Small intestine (tissue), 7 donors: ENCODE data around the gene SCPEP1. TPM values are rescaled to one million over a fixed set of nuclear protein-coding genes. Genes with fewer than 3 reads are reported as not detected.
"Not testable (repeated sequence)": the region's sequence is repeated elsewhere in the genome, so short reads cannot be mapped to it uniquely, and the experiment has no call there.

Source experiments
- DNase-seq, 2 donors: peaks; one replicate each; pipeline versions ENCODE4 v3.0.0 to v3.0.0-alpha.2; 2013
- FAIRE-seq: peaks from 2 replicates; lab custom pipeline; 2012; peaks lifted over from hg19 to GRCh38; lab: Jason Lieb, UNC
- H3K27ac ChIP-seq, 3 donors: one replicate each; pipeline ENCODE4 v1.5.1; 2013; ENCODE audit warnings: low read length in 2 of 3, mild to moderate bottlenecking in 2 of 3, control low read depth in 1 of 3, inconsistent platforms in 1 of 3, low read depth in 1 of 3, moderate library complexity in 1 of 3
- H3K27me3 ChIP-seq, 3 donors: one replicate each; pipeline ENCODE4 v1.6.1; 2013; ENCODE audit warnings: low read length in 3 of 3, inconsistent platforms in 1 of 3; ENCODE audit not compliant: control insufficient read depth in 3 of 3, insufficient read depth in 3 of 3
- H3K36me3 ChIP-seq, 3 donors: one replicate each; pipeline ENCODE4 v1.6.1; 2013; ENCODE audit warnings: low read length in 3 of 3, inconsistent platforms in 1 of 3, low read depth in 1 of 3, mild to moderate bottlenecking in 1 of 3, moderate library complexity in 1 of 3; ENCODE audit not compliant: control insufficient read depth in 3 of 3, insufficient read depth in 2 of 3
- H3K4me1 ChIP-seq, 3 donors: one replicate each; pipeline ENCODE4 v1.6.1; 2013; ENCODE audit warnings: low read length in 2 of 3, inconsistent platforms in 1 of 3, low read depth in 1 of 3, mild to moderate bottlenecking in 1 of 3, moderate library complexity in 1 of 3; ENCODE audit not compliant: control insufficient read depth in 3 of 3, insufficient read depth in 2 of 3
- H3K4me3 ChIP-seq, 3 donors: one replicate each; pipeline ENCODE4 v1.5.1; 2013; ENCODE audit warnings: low read length in 3 of 3, control low read depth in 1 of 3, inconsistent platforms in 1 of 3, low read depth in 1 of 3, mild to moderate bottlenecking in 1 of 3, moderate library complexity in 1 of 3
- H3K9me3 ChIP-seq, 2 donors: one replicate each; pipeline ENCODE4 v1.6.1; 2013; ENCODE audit warnings: low read depth in 1 of 2, low read length in 1 of 2; ENCODE audit not compliant: control insufficient read depth in 2 of 2, insufficient read depth in 1 of 2
- WGBS, 3 donors: extraction: QIAGEN DNeasy Blood & Tissue Kit; methylation state at CpG; one replicate each; pipeline ENCODE4 v1.1.7; 2013; 5-methylcytosine and 5-hydroxymethylcytosine counted together
- polyA plus RNA-seq, 4 donors: library from polyadenylated mRNA; stranded (reverse) in 3 of 4; unstranded in 1 of 4; fragments of 200-250 nt in 3 of 4; fragments of 120-200 nt in 1 of 4; gene quantifications; one replicate each; pipeline versions ENCODE4 v1.2.1 to v1.2.3, GENCODE V29; 2013
- donor health status: healthy with polysubstance abuse.
- donor health status: control.
- donor health status: control.
- donor health status: Bipolar disorder and iron deficiency.
- donor health status: healthy.

Gene SCPEP1
- polyA plus RNA-seq, 4 donors: 16.8 to 380 (median 38.2) TPM

DNA sequence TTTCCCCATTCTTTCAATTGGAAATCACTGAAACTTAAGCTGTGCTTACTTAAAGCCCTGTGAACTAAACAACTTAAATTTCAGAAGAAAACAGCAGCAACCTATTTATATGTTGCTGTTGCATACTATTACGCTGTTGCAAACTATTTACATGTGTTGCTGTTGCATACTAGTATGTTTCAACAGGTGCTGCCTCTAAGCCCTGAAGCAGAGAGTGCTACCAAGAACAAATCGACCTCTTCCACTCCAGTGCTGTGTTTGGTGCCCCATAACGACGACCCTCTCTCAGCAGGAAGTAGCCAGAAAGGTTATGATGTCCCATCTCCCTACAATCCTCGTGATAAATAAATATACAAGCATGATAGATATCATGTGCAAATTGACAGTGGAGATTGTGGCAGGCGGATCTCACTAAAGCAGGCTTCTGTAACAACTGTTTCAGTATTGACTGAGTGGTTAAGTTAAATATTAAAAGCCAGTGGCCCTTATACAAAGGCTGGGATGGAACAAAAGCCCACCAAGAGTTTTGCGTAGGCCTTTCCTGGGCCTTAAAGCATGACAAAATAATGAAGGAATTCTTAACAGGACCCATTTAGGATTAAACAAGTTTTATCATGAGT is 5.7 kb upstream of the SCPEP1 start:
- DNase-seq (no peak), FAIRE-seq (no peak)
- Histone ChIP-seq H3K4me3 (no peak overlapping the region), H3K4me1 (peaks cover 0 to 15% (median 0%) of the 10 kb centered on the region in 3 donors), H3K27me3 (no peaks in the 10 kb centered on the region), H3K36me3 (no peaks in the 10 kb centered on the region), H3K9me3 (peaks cover 0 to 4% of the 10 kb centered on the region in 2 donors), H3K27ac (no peak overlapping the region)
- 44 to 62% (median 45%) methylated on average over 7 of the region's 7 CpGs for WGBS, 3 donors

DNA sequence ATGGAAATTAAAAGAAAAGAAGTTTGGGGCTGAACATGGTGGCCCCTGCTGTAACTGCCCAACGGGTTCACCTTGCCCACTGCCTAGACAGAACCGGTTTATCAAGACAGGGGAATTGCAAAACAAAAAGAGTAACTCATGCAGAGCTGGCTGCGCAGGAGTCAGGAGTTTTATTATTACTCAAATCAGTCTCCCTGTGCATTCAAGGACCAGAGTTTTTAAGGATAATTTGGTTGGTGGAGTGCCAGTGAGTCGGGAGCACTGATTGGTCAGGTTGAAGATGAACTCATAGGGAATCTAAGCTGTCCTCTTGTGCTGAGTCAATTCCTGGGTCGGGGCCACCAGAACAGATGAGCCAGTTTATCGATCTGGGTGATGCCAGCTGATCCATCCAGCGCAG is 4.4 kb upstream of the SCPEP1 start:
- FAIRE-seq (no peak), DNase-seq (no peak)
- WGBS, 3 donors: 44 to 70% (median 55%) methylated on average over 7 of the region's 7 CpGs

DNA sequence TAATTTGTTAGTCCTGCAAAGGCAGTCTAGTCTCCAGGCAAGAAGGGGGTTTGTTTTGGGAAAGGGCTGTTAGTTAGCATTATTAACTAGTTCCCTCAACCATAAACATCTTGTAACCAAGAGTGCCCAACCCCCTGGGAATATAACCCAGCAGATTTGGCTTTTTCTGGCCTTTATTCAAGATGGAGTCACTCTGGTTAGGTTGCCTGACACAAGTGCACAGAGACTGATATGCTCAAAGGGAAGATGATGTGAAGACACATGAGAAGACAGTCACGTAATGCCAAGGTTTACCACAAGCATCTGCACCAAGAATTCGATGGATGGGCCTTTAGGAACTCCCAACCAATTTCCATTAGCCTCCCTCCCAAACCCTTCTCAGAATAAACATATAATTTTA is 3.9 kb upstream of the SCPEP1 start:
- H3K9me3 ChIP-seq: peaks cover 0 to 4% of the 10 kb centered on the region in 2 donors
- H3K36me3 ChIP-seq: no peaks in the 10 kb centered on the region
- no peak overlapping the region for H3K4me3 ChIP-seq
- no peak overlapping the region for H3K27ac ChIP-seq
- H3K4me1 ChIP-seq: peaks cover 0 to 15% (median 6%) of the 10 kb centered on the region in 3 donors
- FAIRE-seq: no peak
- no peaks in the 10 kb centered on the region for H3K27me3 ChIP-seq
- no peak for DNase-seq
- 73 to 93% (median 87%) methylated on average over 2 of the region's 2 CpGs for WGBS, 3 donors

More for the DNA sequence above, 4.4 kb upstream of the SCPEP1 start:
- Histone ChIP-seq H3K4me1 (peaks cover 0 to 15% (median under 1%) of the 10 kb centered on the region in 3 donors), H3K36me3 (no peaks in the 10 kb centered on the region), H3K27ac (no peak overlapping the region), H3K4me3 (no peak overlapping the region), H3K9me3 (peaks cover 0 to 4% of the 10 kb centered on the region in 2 donors), H3K27me3 (no peaks in the 10 kb centered on the region)

DNA sequence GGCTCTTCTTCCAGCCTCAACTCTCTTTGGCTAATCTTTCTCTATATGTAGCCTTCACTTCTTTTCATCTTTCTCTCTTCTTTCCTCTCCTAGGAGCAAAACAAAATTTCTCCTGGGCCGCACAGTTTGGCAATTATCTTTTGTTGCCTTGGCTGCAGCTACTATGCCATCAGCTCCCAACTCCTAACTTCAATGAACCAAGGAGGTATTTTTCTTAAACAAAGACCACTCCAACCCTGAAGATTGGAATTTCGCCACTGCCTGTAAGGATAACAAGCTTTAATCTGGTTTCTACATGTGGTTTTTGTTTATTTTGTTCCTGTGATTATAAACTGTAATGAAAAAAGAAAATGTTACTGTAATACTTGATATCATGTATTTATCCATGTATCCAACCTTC is 2.3 kb upstream of the SCPEP1 start:
- H3K27me3 ChIP-seq: no peaks in the 10 kb centered on the region
- DNase-seq (no peak), FAIRE-seq (no peak)
- H3K27ac ChIP-seq: no peak overlapping the region
- 83 to 93% (median 88%) methylated on average over 2 of the region's 2 CpGs for WGBS, 3 donors
- peaks cover 0 to 2% of the 10 kb centered on the region in 2 donors for H3K9me3 ChIP-seq
- no peaks in the 10 kb centered on the region for H3K36me3 ChIP-seq
- H3K4me3 ChIP-seq: no peak overlapping the region
- H3K4me1 ChIP-seq: peaks cover 0 to 15% (median 7%) of the 10 kb centered on the region in 3 donors

DNA sequence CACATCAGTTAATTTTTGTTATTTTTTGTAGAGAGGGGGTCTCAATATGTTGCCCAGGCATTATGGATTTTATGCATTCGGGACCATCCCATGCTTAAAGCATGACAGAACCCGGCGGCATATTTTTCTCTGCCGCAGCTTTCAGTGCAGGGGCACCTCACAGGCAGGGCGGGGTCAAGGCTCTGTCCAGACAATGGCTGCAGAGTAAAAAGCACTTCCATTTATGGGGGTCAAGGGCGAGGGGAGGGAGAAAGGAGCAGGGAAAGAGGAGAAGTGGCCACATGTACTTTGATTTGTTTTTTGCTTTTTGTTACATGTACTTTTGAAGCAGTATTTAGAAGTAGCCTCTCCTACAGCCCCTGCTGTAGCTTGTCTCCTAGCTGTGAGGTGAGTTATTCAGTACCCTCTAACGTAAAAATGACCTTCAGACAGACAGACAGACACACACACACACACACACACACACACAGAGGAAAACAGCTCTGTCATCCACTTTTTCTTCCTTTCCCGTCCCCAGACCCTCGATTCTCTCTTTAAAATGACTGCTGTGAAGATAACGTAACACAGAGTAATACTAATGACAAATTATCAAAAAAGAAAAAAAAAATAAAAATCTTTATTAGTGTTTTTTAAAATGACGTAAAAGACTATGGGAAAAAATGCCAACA is 856 bp upstream of the SCPEP1 start:
- no peak overlapping the region for H3K27ac ChIP-seq
- H3K36me3 ChIP-seq: peaks cover 0 to 12% (median 0%) of the 10 kb centered on the region in 3 donors
- no peak for DNase-seq
- no peaks in the 10 kb centered on the region for H3K9me3 ChIP-seq
- WGBS, 3 donors: 45 to 57% (median 49%) methylated on average over 11 of the region's 11 CpGs
- peak; percentile 44 for FAIRE-seq
- H3K4me3 ChIP-seq: peak overlapping the region in 1 of 3 donors; percentile 75
- peaks cover 0 to 21% (median 7%) of the 10 kb centered on the region in 3 donors for H3K4me1 ChIP-seq
- no peaks in the 10 kb centered on the region for H3K27me3 ChIP-seq

DNA sequence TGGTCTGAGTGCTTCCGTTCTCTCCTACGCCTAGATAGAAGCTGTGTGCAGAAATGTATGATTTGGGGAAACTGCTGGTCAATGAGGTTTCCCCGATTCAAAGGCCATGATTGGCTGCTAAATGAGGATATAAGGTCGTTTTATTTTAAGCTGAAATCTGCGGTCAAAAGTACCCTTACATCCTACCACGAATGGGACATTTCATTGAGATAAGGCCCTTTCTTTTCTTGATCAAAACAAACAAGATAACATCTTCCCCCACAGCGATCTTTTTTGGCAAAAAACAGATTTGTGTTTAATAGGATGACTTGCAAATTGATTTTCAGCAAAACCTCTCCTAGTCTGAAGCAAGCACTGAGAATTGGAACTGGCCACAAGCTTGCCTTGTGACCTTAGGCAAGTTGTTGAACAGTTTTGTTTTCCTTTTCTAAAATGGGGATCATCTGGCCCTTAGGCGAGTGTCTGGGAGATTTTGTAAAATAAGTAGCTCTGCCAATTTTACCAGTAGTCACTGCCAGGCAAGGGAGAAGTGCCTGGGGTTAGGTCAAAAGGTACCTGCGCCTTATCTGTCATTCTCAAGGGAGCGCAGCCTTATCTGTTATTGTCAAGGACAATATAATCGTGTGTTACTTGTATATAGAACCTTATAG is 635 bp downstream of the SCPEP1 start:
- FAIRE-seq: no peak
- Histone ChIP-seq H3K27ac (peak overlapping the region in 2 of 3 donors; percentile 41 to 69), H3K27me3 (no peaks in the 10 kb centered on the region), H3K4me3 (peak overlapping the region in 2 of 3 donors; percentile 61 to 75), H3K36me3 (peaks cover 0 to 16% (median 0%) of the 10 kb centered on the region in 3 donors), H3K4me1 (peaks cover 0 to 32% (median 7%) of the 10 kb centered on the region in 3 donors), H3K9me3 (no peaks in the 10 kb centered on the region)
- DNase-seq: peak; percentile 36 to 51
- WGBS, 3 donors: 13 to 22% (median 15%) methylated on average over 11 of the region's 11 CpGs

DNA sequence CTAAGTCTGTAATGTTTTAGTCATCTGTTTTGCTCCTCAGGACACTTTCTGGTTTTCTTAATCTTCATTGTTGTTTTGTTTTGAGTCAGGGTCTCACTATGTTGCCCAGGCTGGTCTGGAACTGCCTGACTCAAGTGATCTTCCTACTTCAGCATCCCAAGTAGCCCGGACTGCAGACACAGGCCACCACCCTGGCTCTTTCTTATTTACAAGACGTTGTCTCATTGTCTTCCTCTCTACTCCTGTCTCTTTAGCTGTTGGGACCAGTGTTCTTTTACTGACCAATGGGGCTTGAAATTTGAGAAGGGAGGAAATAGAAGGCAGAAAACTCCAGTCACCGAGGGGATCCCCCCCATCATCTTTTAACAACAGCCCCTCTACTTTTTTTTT is 1.2 kb downstream of the SCPEP1 start:
- H3K27ac ChIP-seq: peak overlapping the region in 2 of 3 donors; percentile 41 to 69
- DNase-seq (peak in 1 of 2 donors; percentile 13), FAIRE-seq (no peak)
- H3K27me3 ChIP-seq: no peaks in the 10 kb centered on the region
- no peaks in the 10 kb centered on the region for H3K9me3 ChIP-seq
- H3K36me3 ChIP-seq: peaks cover 0 to 19% (median 0%) of the 10 kb centered on the region in 3 donors
- H3K4me1 ChIP-seq: peaks cover 0 to 32% (median 7%) of the 10 kb centered on the region in 3 donors
- WGBS, 3 donors: 45 to 52% (median 46%) methylated on average over 3 of the region's 3 CpGs
- H3K4me3 ChIP-seq: peak overlapping the region in 1 of 3 donors; percentile 75

DNA sequence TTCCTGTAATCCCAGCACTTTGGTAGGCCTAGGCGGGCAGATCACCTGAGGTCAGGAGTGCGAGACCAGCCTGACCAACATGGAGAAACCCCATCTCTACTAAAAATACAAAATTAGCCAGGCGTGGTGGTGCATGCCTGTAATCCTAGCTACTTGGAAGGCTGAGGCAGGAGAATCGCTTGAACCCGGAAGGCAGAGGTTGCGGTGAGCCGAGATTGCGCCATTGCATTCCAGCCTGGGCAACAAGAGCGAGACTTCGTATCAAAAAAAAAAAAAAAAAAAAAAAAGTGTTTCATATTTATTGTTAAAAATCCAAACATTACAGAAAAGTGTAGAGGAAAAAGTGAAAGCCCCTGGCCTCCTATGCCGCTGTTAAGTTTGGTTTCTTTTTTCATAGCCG is 2.6 kb downstream of the SCPEP1 start:
- not testable (repeated sequence) for H3K9me3 ChIP-seq, H3K27ac ChIP-seq, H3K4me3 ChIP-seq, H3K27me3 ChIP-seq, FAIRE-seq, DNase-seq
- 89 to 96% (median 93%) methylated on average over 12 of the region's 12 CpGs for WGBS, 3 donors
- Histone ChIP-seq H3K36me3 (peaks cover 0 to 31% (median 0%) of the 10 kb centered on the region in 3 donors), H3K4me1 (peaks cover 0 to 46% (median 8%) of the 10 kb centered on the region in 3 donors)
